ENCODE measurements around the gene NPTN. TPM values are rescaled to one million over a fixed set of nuclear protein-coding genes. Genes with fewer than 3 reads are reported as not detected.

NPTN gene
- total and polyA plus RNA-seq, 2 experiments from 2014 or later: 56.3 to 113 TPM

GRCh38 chr15:73518180-73518862, 114.9 kb downstream of the NPTN start (continued):
- no peak for TF ChIP-seq ZNF462 (CRISPR knock-in tag; IDR thresholded peaks at IDR 0.05)
- no peak for TF ChIP-seq ZNF331 (CRISPR knock-in tag; IDR thresholded peaks at IDR 0.05; ENCODE audit: low read depth)
- TF ChIP-seq JUNB (IDR thresholded peaks at IDR 0.05; ENCODE audit: unreplicated experiment): no peak
- TF ChIP-seq ZNF114 (CRISPR knock-in tag; IDR thresholded peaks at IDR 0.05): no peak
- no peak for TF ChIP-seq NANOG (IDR thresholded peaks at IDR 0.05; ENCODE audit: borderline replicate concordance)

- H3K27ac Mint-ChIP-seq: no peak overlapping the region
- no peaks in the 10 kb centered on the region; the same call in 2 of the 3 replicates for H3K9me3 Mint-ChIP-seq
- no peak for ATAC-seq
- TF ChIP-seq REST (IDR thresholded peaks at IDR 0.05; ENCODE audit: unreplicated experiment) (no peak), CTCF (conservative IDR thresholded peaks at IDR 0.05; ENCODE audit: low read depth in 2 of 2) (no peak), EZH2phosphoT487 (IDR thresholded peaks at IDR 0.05; ENCODE audit: unreplicated experiment) (no peak), EZH2 (IDR thresholded peaks at IDR 0.05; ENCODE audit: low read depth, unreplicated experiment) (no peak), ZNF331 (CRISPR knock-in tag; IDR thresholded peaks at IDR 0.05; ENCODE audit: low read depth) (no peak), JUNB (IDR thresholded peaks at IDR 0.05; ENCODE audit: unreplicated experiment) (no peak), STAT1 (IDR thresholded peaks at IDR 0.05; ENCODE audit: unreplicated experiment) (no peak), NANOG (IDR thresholded peaks at IDR 0.05; ENCODE audit: borderline replicate concordance) (no peak)
These were observed 115.6 kb downstream of the NPTN start for GRCh38 chr15:73517566-73517965.

More at GRCh38 chr15:73517566-73517965, 115.6 kb downstream of the NPTN start:
- Mint-ChIP-seq H3K27me3 (ENCODE audit: insufficient read depth, low read depth, poor library complexity) (no peaks in the 10 kb centered on the region), H3K4me1 (peaks cover 26% of the 10 kb centered on the region), H3K36me3 (ENCODE audit: low read depth) (peaks cover 5% of the 10 kb centered on the region; the same call in 1 of the 3 replicates), H3K4me3 (no peak overlapping the region)
- Histone ChIP-seq H3K4me1 (ENCODE audit: insufficient read depth) (peaks cover 32% of the 10 kb centered on the region), H3K27ac (ENCODE audit: low read depth) (no peak overlapping the region), H3K79me2 (replicated peaks; ENCODE audit: insufficient read depth) (no peaks in the 10 kb centered on the region), H3K36me3 (ENCODE audit: insufficient read depth) (no peaks in the 10 kb centered on the region), H3F3A (replicated peaks; ENCODE audit: low read depth) (no peaks in the 10 kb centered on the region), H4K20me1 (replicated peaks; ENCODE audit: insufficient read depth) (no peaks in the 10 kb centered on the region), H3K9me2 (ENCODE audit: insufficient read depth) (no peaks in the 10 kb centered on the region), H3K4me2 (no peak overlapping the region; the same call in 1 of the 2 replicates), H2AFZ (no peak overlapping the region), H3K27me3 (ENCODE audit: insufficient read depth) (no peaks in the 10 kb centered on the region), H3K4me3 (no peak overlapping the region)
- no peak for DNase-seq (ENCODE audit: low spot score)

All from GM23338 (cell line).